Measurements from ENCODE around the gene PTPMT1. TPM values are rescaled to one million over a fixed set of nuclear protein-coding genes. Genes with fewer than 3 reads are reported as not detected.
A peak's percentile ranks its signal among the peaks of the same experiment; 100 is the strongest.
"Not testable (repeated sequence)": the region's sequence is repeated elsewhere in the genome, so short reads cannot be mapped to it uniquely, and the experiment has no call there.

Gene PTPMT1
- polyA plus RNA-seq, 1 donor from 2014 or later, result 49.5 TPM

GRCh38 chr11:47560426-47560825 lies 5.0 kb upstream of the PTPMT1 start:
- Mint-ChIP-seq H3K27me3 (no peaks in the 10 kb centered on the region), H3K4me3 (peak overlapping the region in 1 of 4 donors; percentile 50), H3K4me1 (peaks cover 0 to 6% (median 3%) of the 10 kb centered on the region in 3 donors), H3K9me3 (no peaks in the 10 kb centered on the region), H3K36me3 (no peaks in the 10 kb centered on the region), H3K27ac (no peak overlapping the region)

GRCh38 chr11:47562393-47562792 lies 3.0 kb upstream of the PTPMT1 start:
- H3K9me3 Mint-ChIP-seq, H3K27me3 Mint-ChIP-seq, H3K27ac Mint-ChIP-seq, H3K36me3 Mint-ChIP-seq: not testable (repeated sequence)
- Mint-ChIP-seq H3K4me3 (peak overlapping the region in 3 of 4 donors; percentile 32 to 58 (median 43)), H3K4me1 (peaks cover 3 to 13% (median 7%) of the 10 kb centered on the region in 3 donors)

- H3K4me1 Mint-ChIP-seq, result peaks cover 3 to 13% (median 7%) of the 10 kb centered on the region in 3 donors
- not testable (repeated sequence) for H3K27me3 Mint-ChIP-seq, H3K9me3 Mint-ChIP-seq, H3K36me3 Mint-ChIP-seq, H3K27ac Mint-ChIP-seq
- H3K4me3 Mint-ChIP-seq, result peak overlapping the region in 3 of 4 donors; percentile 60 to 87 (median 63)
Observed at GRCh38 chr11:47564366-47564765, 1.0 kb upstream of the PTPMT1 start.

GRCh38 chr11:47564933-47565339 lies 463 bp upstream of the PTPMT1 start:
- H3K27me3 Mint-ChIP-seq, result no peaks in the 10 kb centered on the region
- peak overlapping the region; percentile 84 to 91 (median 86) for H3K4me3 Mint-ChIP-seq
- H3K27ac Mint-ChIP-seq, result peak overlapping the region in 2 of 3 donors; percentile 71 to 74
- no peaks in the 10 kb centered on the region for H3K9me3 Mint-ChIP-seq
- peaks cover 3 to 13% (median 7%) of the 10 kb centered on the region in 3 donors for H3K4me1 Mint-ChIP-seq
- H3K36me3 Mint-ChIP-seq, result no peaks in the 10 kb centered on the region

- Mint-ChIP-seq H3K4me1 (peaks cover 3 to 13% (median 7%) of the 10 kb centered on the region in 3 donors), H3K9me3 (no peaks in the 10 kb centered on the region), H3K36me3 (no peaks in the 10 kb centered on the region), H3K27me3 (no peaks in the 10 kb centered on the region), H3K4me3 (peak overlapping the region; percentile 84 to 91 (median 87)), H3K27ac (peak overlapping the region in 2 of 3 donors; percentile 33 to 39)
Observed at GRCh38 chr11:47566149-47566698, 825 bp downstream of the PTPMT1 start.

- H3K4me1 Mint-ChIP-seq, result peaks cover 0 to 19% (median 12%) of the 10 kb centered on the region in 3 donors
- no peaks in the 10 kb centered on the region for H3K27me3 Mint-ChIP-seq
- peaks cover 3% of the 10 kb centered on the region for H3K36me3 Mint-ChIP-seq
- no peak overlapping the region for H3K4me3 Mint-ChIP-seq
- H3K9me3 Mint-ChIP-seq, result no peaks in the 10 kb centered on the region
- H3K27ac Mint-ChIP-seq, result no peak overlapping the region
Observed at GRCh38 chr11:47569646-47570045, 4.2 kb downstream of the PTPMT1 start.

GRCh38 chr11:47570651-47571356 lies 5.4 kb downstream of the PTPMT1 start:
- H3K9me3 Mint-ChIP-seq, result no peaks in the 10 kb centered on the region
- H3K27me3 Mint-ChIP-seq, result no peaks in the 10 kb centered on the region
- H3K4me3 Mint-ChIP-seq, result peak overlapping the region in 1 of 4 donors; percentile 48
- H3K36me3 Mint-ChIP-seq, result peaks cover 3% of the 10 kb centered on the region
- H3K4me1 Mint-ChIP-seq, result peaks cover 0 to 16% (median 12%) of the 10 kb centered on the region in 3 donors
- H3K27ac Mint-ChIP-seq, result peak overlapping the region in 2 of 3 donors; percentile 46 to 56

- Mint-ChIP-seq H3K36me3 (peaks cover 3% of the 10 kb centered on the region), H3K4me1 (peaks cover 0 to 15% (median 10%) of the 10 kb centered on the region in 3 donors), H3K27me3 (no peaks in the 10 kb centered on the region), H3K4me3 (no peak overlapping the region), H3K9me3 (no peaks in the 10 kb centered on the region), H3K27ac (peak overlapping the region in 1 of 3 donors; percentile 56)
Observed at GRCh38 chr11:47571357-47571729, 5.9 kb downstream of the PTPMT1 start.

- no peaks in the 10 kb centered on the region for H3K27me3 Mint-ChIP-seq
- peak overlapping the region in 1 of 3 donors; percentile 63 for H3K27ac Mint-ChIP-seq
- H3K36me3 Mint-ChIP-seq, result peaks cover 3% of the 10 kb centered on the region
- peak overlapping the region in 1 of 4 donors; percentile 60 for H3K4me3 Mint-ChIP-seq
- peaks cover 0 to 11% (median 5%) of the 10 kb centered on the region in 3 donors for H3K4me1 Mint-ChIP-seq
- H3K9me3 Mint-ChIP-seq, result no peaks in the 10 kb centered on the region
Observed at GRCh38 chr11:47571895-47572294, 6.5 kb downstream of the PTPMT1 start.

GRCh38 chr11:47572715-47573255 lies 7.4 kb downstream of the PTPMT1 start:
- peak overlapping the region in 2 of 3 donors; percentile 63 to 67 for H3K27ac Mint-ChIP-seq
- H3K27me3 Mint-ChIP-seq, result no peaks in the 10 kb centered on the region
- H3K4me3 Mint-ChIP-seq, result peak overlapping the region in 1 of 4 donors; percentile 60
- H3K9me3 Mint-ChIP-seq, result no peaks in the 10 kb centered on the region
- H3K36me3 Mint-ChIP-seq, result peaks cover 5% of the 10 kb centered on the region
- H3K4me1 Mint-ChIP-seq, result peaks cover 4 to 19% (median 11%) of the 10 kb centered on the region in 3 donors

- Mint-ChIP-seq H3K27ac (no peak overlapping the region), H3K36me3 (peaks cover 5% of the 10 kb centered on the region), H3K27me3 (no peaks in the 10 kb centered on the region), H3K4me3 (peak overlapping the region in 1 of 4 donors; percentile 43), H3K9me3 (no peaks in the 10 kb centered on the region), H3K4me1 (peaks cover 5 to 24% (median 14%) of the 10 kb centered on the region in 3 donors)
Observed at GRCh38 chr11:47573321-47573720, 7.9 kb downstream of the PTPMT1 start.

- Mint-ChIP-seq H3K36me3 (peaks cover 10% of the 10 kb centered on the region), H3K27ac (peak overlapping the region; percentile 46 to 99 (median 67)), H3K4me1 (peaks cover 14 to 39% (median 23%) of the 10 kb centered on the region in 3 donors), H3K9me3 (no peaks in the 10 kb centered on the region), H3K4me3 (peak overlapping the region; percentile 91 to 100 (median 100)), H3K27me3 (peaks cover 2% of the 10 kb centered on the region)
Observed at GRCh38 chr11:47577460-47578041, 12.2 kb downstream of the PTPMT1 start.

GRCh38 chr11:47578524-47579494 lies 13.4 kb downstream of the PTPMT1 start, which contains the start of the genes KBTBD4 and NDUFS3:
TSS of gene KBTBD4 (minus strand) at chr11:47578970. CDS start at chr11:47578951, 19 bp downstream.
TSS of gene NDUFS3 (plus strand) at chr11:47579074. CDS start at chr11:47579092, 18 bp downstream.
- peaks cover 14 to 35% (median 20%) of the 10 kb centered on the region in 3 donors for H3K4me1 Mint-ChIP-seq
- peak within 1 kb of the TSS; percentile 67 to 99 (median 99) for H3K27ac Mint-ChIP-seq
- H3K27me3 Mint-ChIP-seq, result peaks cover 2% of the 10 kb centered on the region
- H3K4me3 Mint-ChIP-seq, result peak within 1 kb of the TSS; percentile 91 to 100 (median 100)
- H3K9me3 Mint-ChIP-seq, result no peaks in the 10 kb centered on the region
- peaks cover 8% of the 10 kb centered on the region for H3K36me3 Mint-ChIP-seq

- H3K27ac Mint-ChIP-seq, result peak overlapping the region in 1 of 3 donors; percentile 75
- peaks cover 6% of the 10 kb centered on the region for H3K36me3 Mint-ChIP-seq
- H3K4me1 Mint-ChIP-seq, result peaks cover 6 to 17% (median 7%) of the 10 kb centered on the region in 3 donors
- peak overlapping the region in 1 of 4 donors; percentile 18 for H3K4me3 Mint-ChIP-seq
- H3K27me3 Mint-ChIP-seq, result peaks cover under 1% of the 10 kb centered on the region
- no peaks in the 10 kb centered on the region for H3K9me3 Mint-ChIP-seq
Observed at GRCh38 chr11:47583844-47584243, 18.4 kb downstream of the PTPMT1 start.

Data from IgD-negative memory B cell (primary cell).